BE2C (cell line): ENCODE measurements around the gene ARHGEF26.
A peak's percentile ranks its signal among the peaks of the same experiment; 100 is the strongest.

Source experiments
- DNase-seq: peaks from one replicate; pipeline ENCODE4 v3.0.0-alpha.2; 2020
- H3K27me3 ChIP-seq: fragments of 250-450 bp; sonication (Bioruptor Pico); 2 replicates; pipeline ENCODE4 v1.5.1; 2020; ENCODE audit warnings: mild to moderate bottlenecking
- H3K36me3 ChIP-seq: fragments of 250-450 bp; sonication (Bioruptor Pico); 2 replicates; pipeline ENCODE4 v1.5.1; 2020; ENCODE audit warnings: mild to moderate bottlenecking
- H3K4me1 ChIP-seq: fragments of 250-450 bp; sonication (Bioruptor Pico); 2 replicates; pipeline ENCODE4 v1.5.1; 2020
- H3K4me3 ChIP-seq: 2 replicates; pipeline ENCODE4 v1.5.1; 2011; ENCODE audit warnings: low read depth, low read length
- H3K9me3 ChIP-seq: fragments of 250-450 bp; sonication (Bioruptor Pico); 2 replicates; pipeline ENCODE4 v1.5.1; 2020
- CTCF ChIP-seq: IDR thresholded peaks from 2 replicates; pipeline ENCODE4 v1.5.1; 2012; ENCODE audit warnings: mild to moderate bottlenecking, low read depth, low read length

ARHGEF26 gene

GRCh38 chr3:154247806-154248415 is 126.7 kb downstream of the ARHGEF26 start:
- Histone ChIP-seq H3K4me1 (no peaks in the 10 kb centered on the region; the same call in 1 of the 2 replicates), H3K27me3 (no peaks in the 10 kb centered on the region; the same call in 1 of the 2 replicates), H3K9me3 (no peaks in the 10 kb centered on the region), H3K4me3 (no peak overlapping the region), H3K36me3 (no peaks in the 10 kb centered on the region)
- DNase-seq: no peak
- TF ChIP-seq CTCF: no peak

DNA sequence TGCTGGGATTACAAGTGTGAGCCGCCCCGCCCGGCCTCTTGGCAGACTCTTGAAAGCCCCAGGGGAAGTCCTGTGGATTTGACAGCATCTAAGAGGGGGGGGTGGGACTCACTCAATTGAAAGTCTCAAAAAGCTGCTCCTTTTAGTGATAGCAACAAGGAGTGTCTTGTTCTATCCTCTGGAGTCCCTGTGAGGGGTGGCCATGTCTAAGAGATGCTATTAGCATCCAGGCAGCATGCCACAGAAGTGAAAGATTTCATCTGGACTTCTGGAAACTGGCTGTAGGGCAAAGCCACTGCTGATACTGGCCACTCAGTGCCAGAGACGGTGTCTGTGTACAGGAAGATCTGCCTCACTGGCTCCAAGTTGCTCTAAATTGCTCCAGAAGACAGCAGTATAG is 129.1 kb downstream of the ARHGEF26 start:
- Histone ChIP-seq H3K4me3 (no peak overlapping the region), H3K36me3 (no peaks in the 10 kb centered on the region; the same call in 1 of the 2 replicates), H3K9me3 (no peaks in the 10 kb centered on the region), H3K4me1 (no peaks in the 10 kb centered on the region; the same call in 1 of the 2 replicates), H3K27me3 (no peaks in the 10 kb centered on the region)
- TF ChIP-seq CTCF: no peak
- peak; percentile 6 for DNase-seq

DNA sequence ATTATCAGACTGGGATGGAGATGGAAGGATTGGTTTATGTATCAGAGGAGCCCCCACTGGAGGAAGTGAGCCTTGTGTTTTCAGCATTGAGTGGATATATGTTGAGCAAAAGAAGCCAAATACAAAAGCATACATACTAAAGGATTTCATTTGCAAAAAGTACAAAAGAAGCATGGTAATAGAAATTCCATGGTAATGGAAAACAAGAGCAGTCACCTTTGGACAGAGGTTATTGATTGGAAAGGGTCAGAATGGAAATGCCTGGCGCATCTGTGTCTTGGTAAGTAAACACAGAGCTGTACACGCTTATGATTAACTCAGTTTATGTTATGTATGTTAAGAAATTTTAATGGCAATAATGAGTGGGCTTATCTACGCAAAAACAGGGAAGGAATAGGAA is 130.4 kb downstream of the ARHGEF26 start:
- no peaks in the 10 kb centered on the region for H3K27me3 ChIP-seq
- H3K4me3 ChIP-seq: no peak overlapping the region
- H3K9me3 ChIP-seq: no peaks in the 10 kb centered on the region
- no peak for DNase-seq
- TF ChIP-seq CTCF: no peak
- H3K4me1 ChIP-seq: no peaks in the 10 kb centered on the region; the same call in 1 of the 2 replicates
- peaks cover 3% of the 10 kb centered on the region for H3K36me3 ChIP-seq

- no peaks in the 10 kb centered on the region for H3K9me3 ChIP-seq
- no peaks in the 10 kb centered on the region; the same call in 1 of the 2 replicates for H3K4me1 ChIP-seq
- H3K27me3 ChIP-seq: no peaks in the 10 kb centered on the region
- H3K4me3 ChIP-seq: no peak overlapping the region
- peak; percentile 90 for DNase-seq
- TF ChIP-seq CTCF: peak; percentile 92
- H3K36me3 ChIP-seq: peaks cover 10% of the 10 kb centered on the region
Observed at GRCh38 chr3:154252759-154253638, 131.8 kb downstream of the ARHGEF26 start.

DNA sequence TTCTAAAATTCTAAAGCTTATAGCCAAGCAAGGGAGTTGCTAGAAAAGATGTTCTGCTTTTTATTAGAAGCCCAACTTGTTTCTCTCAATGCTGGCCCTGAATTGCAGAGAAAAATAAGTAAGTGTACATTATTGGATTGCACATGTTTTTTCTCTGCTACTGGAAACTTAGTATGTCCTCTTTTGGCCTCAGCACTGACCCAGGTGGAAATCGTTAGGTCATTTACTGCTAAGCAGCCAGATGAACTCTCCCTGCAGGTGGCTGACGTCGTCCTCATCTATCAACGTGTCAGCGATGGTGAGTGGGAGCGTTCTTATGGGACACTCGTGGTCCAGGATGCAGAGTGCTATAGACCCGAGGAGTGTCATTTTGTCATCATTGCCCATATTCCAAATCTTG is 133.3 kb downstream of the ARHGEF26 start:
- H3K27me3 ChIP-seq: no peaks in the 10 kb centered on the region
- no peak for DNase-seq
- no peak overlapping the region for H3K4me3 ChIP-seq
- H3K4me1 ChIP-seq: no peaks in the 10 kb centered on the region
- H3K9me3 ChIP-seq: no peaks in the 10 kb centered on the region
- peaks cover 25% of the 10 kb centered on the region for H3K36me3 ChIP-seq
- no peak for TF ChIP-seq CTCF

DNA sequence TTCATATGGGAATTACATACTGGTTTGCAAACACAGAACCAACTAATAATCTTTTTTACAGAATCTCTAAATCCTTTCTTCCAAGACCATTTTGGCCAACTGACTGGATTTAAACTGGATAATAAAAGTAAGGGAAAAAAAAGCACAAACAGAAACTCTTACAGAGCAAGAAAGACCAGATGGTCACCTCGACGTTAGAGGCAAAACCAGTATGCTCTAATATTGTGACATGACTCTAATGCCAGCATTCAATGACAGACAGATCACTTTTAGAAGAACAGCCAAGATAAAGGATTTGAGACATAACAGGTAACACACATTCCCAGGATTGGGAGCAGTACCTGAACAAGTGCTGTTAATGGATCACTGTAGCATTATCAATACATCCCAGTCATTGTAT is 152.2 kb downstream of the ARHGEF26 start:
- H3K27me3 ChIP-seq: no peaks in the 10 kb centered on the region
- TF ChIP-seq CTCF: no peak
- no peak overlapping the region for H3K4me3 ChIP-seq
- no peaks in the 10 kb centered on the region for H3K9me3 ChIP-seq
- DNase-seq: no peak
- peaks cover 18% of the 10 kb centered on the region for H3K4me1 ChIP-seq
- H3K36me3 ChIP-seq: peaks cover 69% of the 10 kb centered on the region
